ENCODE measurements around the gene KRT222. TPM values are rescaled to one million over a fixed set of nuclear protein-coding genes. Genes with fewer than 3 reads are reported as not detected.

The KRT222 gene
- total RNA-seq, 2 donors from 2014 or later: 1.4 to 2.3 TPM

- H3K27me3 ChIP-seq (ENCODE audit: control insufficient read depth, insufficient read depth, low read length, poor library complexity, severe bottlenecking): no peaks in the 10 kb centered on the region
- H3K4me3 Mint-ChIP-seq: no peak overlapping the region
- no peaks in the 10 kb centered on the region for H3K9me3 Mint-ChIP-seq
- H3K9ac ChIP-seq (ENCODE audit: extremely low read depth, low read length, poor library complexity, severe bottlenecking): no peak overlapping the region
- H3K27ac ChIP-seq (ENCODE audit: low read depth, low read length): no peak overlapping the region
- peaks cover 2% of the 10 kb centered on the region for H3K27me3 Mint-ChIP-seq (ENCODE audit: insufficient read depth)
- no peaks in the 10 kb centered on the region for H3K4me1 ChIP-seq (ENCODE audit: control insufficient read depth, insufficient read depth, low read length)
- H3K9me3 ChIP-seq (ENCODE audit: control insufficient read depth, low read length): no peaks in the 10 kb centered on the region
- H3K36me3 ChIP-seq (ENCODE audit: control insufficient read depth, insufficient read depth, low read length): no peaks in the 10 kb centered on the region
- H3K4me1 Mint-ChIP-seq: no peaks in the 10 kb centered on the region
- no peak for DNase-seq
- H3K36me3 Mint-ChIP-seq (ENCODE audit: low read depth): no peaks in the 10 kb centered on the region
- no peak overlapping the region for H3K4me3 ChIP-seq (ENCODE audit: low read length)
- 90 to 92% methylated on average over 3 to 5 of the region's 5 CpGs for WGBS, 2 experiments (ENCODE audit: insufficient coverage in 1 of 2, insufficient read length in 1 of 2)
- H3K27ac Mint-ChIP-seq: no peak overlapping the region
- TF ChIP-seq CTCF (conservative IDR thresholded peaks at IDR 0.05): no peak
Observed at GRCh38 chr17:40687106-40687505, 22.1 kb upstream of the KRT222 start.

- no peaks in the 10 kb centered on the region for H3K4me1 Mint-ChIP-seq
- no peak overlapping the region for H3K27ac ChIP-seq (ENCODE audit: low read depth, low read length)
- H3K4me3 ChIP-seq (ENCODE audit: low read length): no peak overlapping the region
- H3K4me1 ChIP-seq (ENCODE audit: control insufficient read depth, insufficient read depth, low read length): no peaks in the 10 kb centered on the region
- H3K4me3 Mint-ChIP-seq: no peak overlapping the region
- H3K27me3 Mint-ChIP-seq (ENCODE audit: insufficient read depth): peaks cover 5% of the 10 kb centered on the region
- H3K27me3 ChIP-seq (ENCODE audit: control insufficient read depth, insufficient read depth, low read length, poor library complexity, severe bottlenecking): no peaks in the 10 kb centered on the region
- H3K9ac ChIP-seq (ENCODE audit: extremely low read depth, low read length, poor library complexity, severe bottlenecking): no peak overlapping the region
- H3K27ac Mint-ChIP-seq: no peak overlapping the region
- DNase-seq: no peak
- H3K9me3 Mint-ChIP-seq: no peaks in the 10 kb centered on the region
- no peak for TF ChIP-seq CTCF (conservative IDR thresholded peaks at IDR 0.05)
- WGBS, 2 experiments (ENCODE audit: insufficient coverage in 1 of 2, insufficient read length in 1 of 2): 88 to 93% methylated on average over 4 of the region's 4 CpGs
- H3K9me3 ChIP-seq (ENCODE audit: control insufficient read depth, low read length): no peaks in the 10 kb centered on the region
- H3K36me3 Mint-ChIP-seq (ENCODE audit: low read depth): no peaks in the 10 kb centered on the region
- H3K36me3 ChIP-seq (ENCODE audit: control insufficient read depth, insufficient read depth, low read length): no peaks in the 10 kb centered on the region
Observed at GRCh38 chr17:40686192-40686591, 21.2 kb upstream of the KRT222 start.

GRCh38 chr17:40680998-40681397 is 16.0 kb upstream of the KRT222 start:
- H3K4me3 Mint-ChIP-seq: no peak overlapping the region
- Histone ChIP-seq H3K27ac (ENCODE audit: low read depth, low read length) (no peak overlapping the region), H3K36me3 (ENCODE audit: control insufficient read depth, insufficient read depth, low read length) (no peaks in the 10 kb centered on the region), H3K9me3 (ENCODE audit: control insufficient read depth, low read length) (no peaks in the 10 kb centered on the region), H3K9ac (ENCODE audit: extremely low read depth, low read length, poor library complexity, severe bottlenecking) (no peak overlapping the region), H3K4me3 (ENCODE audit: low read length) (no peak overlapping the region), H3K4me1 (ENCODE audit: control insufficient read depth, insufficient read depth, low read length) (no peaks in the 10 kb centered on the region), H3K27me3 (ENCODE audit: control insufficient read depth, insufficient read depth, low read length, poor library complexity, severe bottlenecking) (no peaks in the 10 kb centered on the region)
- DNase-seq: no peak
- H3K36me3 Mint-ChIP-seq (ENCODE audit: low read depth): no peaks in the 10 kb centered on the region
- H3K27me3 Mint-ChIP-seq (ENCODE audit: insufficient read depth): peaks cover 7% of the 10 kb centered on the region
- TF ChIP-seq CTCF (conservative IDR thresholded peaks at IDR 0.05): no peak
- H3K9me3 Mint-ChIP-seq: no peaks in the 10 kb centered on the region
- no peaks in the 10 kb centered on the region for H3K4me1 Mint-ChIP-seq
- no peak overlapping the region for H3K27ac Mint-ChIP-seq
